OCI-LY7 (cell line): Measurements from ENCODE around the gene XPO1. TPM values are rescaled to one million over a fixed set of nuclear protein-coding genes. Genes with fewer than 3 reads are reported as not detected.
"Not testable (repeated sequence)": the region's sequence is repeated elsewhere in the genome, so short reads cannot be mapped to it uniquely, and the experiment has no call there.

Experiments
- BruUV-seq: library from RNA; stranded (reverse); fragments of 400-500 nt; replicated peaks from 2 replicates; lab custom pipeline; 2021; lab: Mats Ljungman, UMichigan
- CTCF ChIA-PET: fragments of 300-600 bp; sonication (Branson Sonifier 250); formaldehyde crosslinking; loops from one replicate; lab custom pipeline; 2022; ENCODE audit warnings: antibody characterized with exemption; ENCODE audit not compliant: unreplicated experiment; lab: Charles Lee
- POLR2A ChIA-PET: fragments of 300-600 bp; sonication (Branson Sonifier 250); formaldehyde crosslinking; loops from one replicate; lab custom pipeline; 2022; ENCODE audit warnings: antibody characterized with exemption; lab: Charles Lee
- DNase-seq: peaks from one replicate; pipeline ENCODE4 v3.0.0-alpha.2; 2015; ENCODE audit warnings: low spot score
- H2AFZ ChIP-seq: fragments of 200-600 bp; sonication (generic), shearing (Covaris generic); 2 replicates; pipeline ENCODE4 v1.6.1; 2014; ENCODE audit warnings: mild to moderate bottlenecking, antibody characterized with exemption, low read length, moderate library complexity
- H3K27ac ChIP-seq: fragments of 200-600 bp; sonication (generic); 2 replicates; pipeline ENCODE4 v1.5.1; 2014; ENCODE audit warnings: mixed run types, low read depth, mild to moderate bottlenecking, moderate library complexity, low read length, inconsistent platforms; ENCODE audit not compliant: poor library complexity, severe bottlenecking
- H3K36me3 ChIP-seq: fragments of 200-600 bp; sonication (generic); 2 replicates; pipeline ENCODE4 v1.6.1; 2014; ENCODE audit warnings: mild to moderate bottlenecking, antibody characterized with exemption, low read length, moderate library complexity, mixed read lengths; ENCODE audit not compliant: insufficient read depth
- H3K4me1 ChIP-seq: fragments of 200-600 bp; sonication (generic); 2 replicates; pipeline ENCODE4 v1.5.1; 2014; ENCODE audit warnings: mild to moderate bottlenecking, low read length; ENCODE audit not compliant: insufficient read depth, poor library complexity, severe bottlenecking
- H3K4me2 ChIP-seq: fragments of 200-600 bp; sonication (generic); 2 replicates; pipeline ENCODE4 v1.6.1; 2014; ENCODE audit warnings: mild to moderate bottlenecking, low read length
- H3K4me3 ChIP-seq: fragments of 200-600 bp; sonication (generic); 2 replicates; pipeline ENCODE4 v1.5.1; 2014; ENCODE audit warnings: mild to moderate bottlenecking, low read depth, low read length; ENCODE audit not compliant: poor library complexity, severe bottlenecking
- H3K79me2 ChIP-seq: fragments of 200-600 bp; sonication (generic); 2 replicates; pipeline ENCODE4 v1.6.1; 2016; ENCODE audit warnings: low read depth, mild to moderate bottlenecking, low read length, moderate library complexity, mixed read lengths; ENCODE audit not compliant: insufficient read depth
- H3K9me2 ChIP-seq: fragments of 200-600 bp; sonication (generic); 2 replicates; pipeline ENCODE4 v1.6.1; 2016; ENCODE audit warnings: mild to moderate bottlenecking, low read length, mixed read lengths; ENCODE audit not compliant: insufficient read depth
- H3K9me3 ChIP-seq: fragments of 200-600 bp; sonication (generic); 2 replicates; pipeline ENCODE4 v1.6.1; 2014; ENCODE audit warnings: mild to moderate bottlenecking, mixed run types, low read length, mixed read lengths
- H4K20me1 ChIP-seq: fragments of 200-600 bp; sonication (generic); 2 replicates; pipeline ENCODE4 v1.6.1; 2014; ENCODE audit warnings: mild to moderate bottlenecking, antibody characterized with exemption, low read length, moderate library complexity, mixed read lengths; ENCODE audit not compliant: insufficient read depth
- CTCF ChIP-seq: fragments of 200-600 bp; sonication (generic); conservative IDR thresholded peaks from 2 replicates; pipeline ENCODE4 v1.5.1; 2014; ENCODE audit warnings: mild to moderate bottlenecking, antibody characterized with exemption, low read length, moderate library complexity, mixed read lengths
- EZH2phosphoT487 ChIP-seq: fragments of 200-600 bp; sonication (generic); IDR thresholded peaks from 2 replicates; pipeline ENCODE4 v1.6.1; 2018; ENCODE audit warnings: low read depth, borderline replicate concordance, mild to moderate bottlenecking, mixed run types, antibody characterized with exemption, low read length, moderate library complexity, mixed read lengths
- intact Hi-C: fragments of 100-400 bp; cut with micrococcal nuclease; formaldehyde crosslinking; loops from one replicate; pipeline ENCODE4 v1.10.0; 2022; ENCODE audit not compliant: unreplicated experiment
- total RNA-seq, 2 experiments: library from RNA; depleted of rRNA in 1 of 2; stranded (reverse); fragments of >200 nt in 1 of 2; shearing (Covaris generic) in 1 of 2; gene quantifications; 2 replicates each; pipeline ENCODE4 v1.2.3, GENCODE V29; 2014 to 2022

Gene XPO1
- total RNA-seq, 2 experiments from 2014 or later, result 177 to 287 TPM

GRCh38 chr2:61549546-61549945, 11.4 kb upstream of the XPO1 start:
- no peak for DNase-seq
- Histone ChIP-seq H3K4me2 (no peak overlapping the region), H3K4me1 (no peaks in the 10 kb centered on the region), H3K27ac (no peak overlapping the region), H3K4me3 (no peak overlapping the region), H3K36me3 (no peaks in the 10 kb centered on the region), H2AFZ (no peak overlapping the region), H3K79me2 (no peaks in the 10 kb centered on the region), H3K9me2 (no peaks in the 10 kb centered on the region), H3K9me3 (no peaks in the 10 kb centered on the region), H4K20me1 (no peaks in the 10 kb centered on the region)
- BruUV-seq, result no TSS peak
- intact Hi-C loops, result no loop called here
- ChIA-PET POLR2A (interaction anchor here (0.5 to 0.7 kb wide), 3 partner anchors 30 to 1324 kb away, joined by 3 to 8 read pairs (median 5); no protein-coding TSS in a partner anchor), CTCF (no interaction called here)
- TF ChIP-seq CTCF, result no peak
- TF ChIP-seq EZH2phosphoT487, result no peak

- intact Hi-C loops, result no loop called here
- no peaks in the 10 kb centered on the region for H4K20me1 ChIP-seq
- peak; percentile 53 for DNase-seq
- no peak overlapping the region for H3K4me3 ChIP-seq
- no peak overlapping the region for H3K27ac ChIP-seq
- TF ChIP-seq EZH2phosphoT487 (no peak), CTCF (peak; percentile 78)
- ChIA-PET POLR2A (interaction anchor here (0.7 to 0.9 kb wide), 2 partner anchors 90 to 229 kb away, joined by 3 to 4 read pairs; no protein-coding TSS in a partner anchor), CTCF (no interaction called here)
- no peak overlapping the region for H3K4me2 ChIP-seq
- no peaks in the 10 kb centered on the region for H3K36me3 ChIP-seq
- H3K9me3 ChIP-seq, result no peaks in the 10 kb centered on the region
- no peaks in the 10 kb centered on the region for H3K9me2 ChIP-seq
- peaks cover 13% of the 10 kb centered on the region for H3K4me1 ChIP-seq
- no TSS peak for BruUV-seq
- H2AFZ ChIP-seq, result no peak overlapping the region
- H3K79me2 ChIP-seq, result peaks cover 7% of the 10 kb centered on the region; the same call in 1 of the 2 replicates
Measured at GRCh38 chr2:61543062-61543461, 4.9 kb upstream of the XPO1 start.

GRCh38 chr2:61540167-61540566, 2.0 kb upstream of the XPO1 start:
- H3K4me1 ChIP-seq, result peaks cover 14% of the 10 kb centered on the region
- H3K4me3 ChIP-seq, H3K27ac ChIP-seq, BruUV-seq, H3K9me3 ChIP-seq, H3K4me2 ChIP-seq, DNase-seq, H2AFZ ChIP-seq, intact Hi-C loops, H3K9me2 ChIP-seq, CTCF ChIA-PET: not testable (repeated sequence)
- POLR2A ChIA-PET, result interaction anchor here (0.5 kb wide), 1 partner anchor 89 kb away, joined by 6 read pairs; no protein-coding TSS in a partner anchor
- peaks cover 34% of the 10 kb centered on the region for H3K79me2 ChIP-seq
- peaks cover 12% of the 10 kb centered on the region for H4K20me1 ChIP-seq
- H3K36me3 ChIP-seq, result peaks cover 19% of the 10 kb centered on the region
